ENCODE measurements around the gene FHIT.
"Not testable (repeated sequence)": the region's sequence is repeated elsewhere in the genome, so short reads cannot be mapped to it uniquely, and the experiment has no call there.

Gene FHIT

GRCh38 chr3:60992395-60992794, 258.9 kb downstream of the FHIT start:
- TF ChIP-seq CTCF (conservative IDR thresholded peaks at IDR 0.05; ENCODE audit: low read depth) = no peak
- ChIA-PET POLR2A (ENCODE audit: low non-redundant PET) (no interaction called here), CTCF (interaction anchor here (0.7 kb wide), 1 partner anchor 34 kb away, joined by 4 read pairs; no protein-coding TSS in a partner anchor)
- no peak overlapping the region for H3K27ac ChIP-seq
- no peak for DNase-seq (ENCODE audit: low spot score)

GRCh38 chr3:60990442-60990730, 260.9 kb downstream of the FHIT start:
- ChIA-PET CTCF (no interaction called here), POLR2A (ENCODE audit: low non-redundant PET) (no interaction called here)
- DNase-seq (ENCODE audit: low spot score) = no peak
- H3K27ac ChIP-seq = no peak overlapping the region
- no peak for TF ChIP-seq CTCF (conservative IDR thresholded peaks at IDR 0.05; ENCODE audit: low read depth)

- POLR2A ChIA-PET (ENCODE audit: low non-redundant PET) = no interaction called here
- DNase-seq (ENCODE audit: low spot score) = no peak
- CTCF ChIA-PET = no interaction called here
- TF ChIP-seq CTCF (conservative IDR thresholded peaks at IDR 0.05; ENCODE audit: low read depth) = no peak
- H3K27ac ChIP-seq = no peak overlapping the region
Measured at GRCh38 chr3:60989626-60990441, 261.4 kb downstream of the FHIT start.

- CTCF ChIA-PET = interaction anchor here (0.7 kb wide), 1 partner anchor 19 kb away, joined by 3 read pairs; no protein-coding TSS in a partner anchor
- POLR2A ChIA-PET (ENCODE audit: low non-redundant PET); H3K27ac ChIP-seq; DNase-seq (ENCODE audit: low spot score): not testable (repeated sequence)
Measured at GRCh38 chr3:60987191-60987590, 264.1 kb downstream of the FHIT start.

- no peak overlapping the region for H3K27ac ChIP-seq
- ChIA-PET CTCF (interaction anchor here (0.7 kb wide), 1 partner anchor 19 kb away, joined by 3 read pairs; no protein-coding TSS in a partner anchor), POLR2A (ENCODE audit: low non-redundant PET) (no interaction called here)
- no peak for DNase-seq (ENCODE audit: low spot score)
- TF ChIP-seq CTCF (conservative IDR thresholded peaks at IDR 0.05; ENCODE audit: low read depth) = no peak
Measured at GRCh38 chr3:60986552-60986951, 264.7 kb downstream of the FHIT start.

- no peak for DNase-seq (ENCODE audit: low spot score)
- POLR2A ChIA-PET (ENCODE audit: low non-redundant PET) = no interaction called here
- H3K27ac ChIP-seq = no peak overlapping the region
- CTCF ChIA-PET = interaction anchor here (0.6 kb wide), 1 partner anchor 89 kb away, joined by 4 read pairs; no protein-coding TSS in a partner anchor
- TF ChIP-seq CTCF (conservative IDR thresholded peaks at IDR 0.05; ENCODE audit: low read depth) = no peak
Measured at GRCh38 chr3:60983906-60984305, 267.3 kb downstream of the FHIT start.

- ChIA-PET CTCF (no interaction called here), POLR2A (ENCODE audit: low non-redundant PET) (no interaction called here)
- no peak overlapping the region for H3K27ac ChIP-seq
- no peak for TF ChIP-seq CTCF (conservative IDR thresholded peaks at IDR 0.05; ENCODE audit: low read depth)
- DNase-seq (ENCODE audit: low spot score) = no peak
Measured at GRCh38 chr3:60980342-60980692, 270.9 kb downstream of the FHIT start.
